ENCODE measurements around the gene GCN1. TPM values are rescaled to one million over a fixed set of nuclear protein-coding genes. Genes with fewer than 3 reads are reported as not detected.

The GCN1 gene
- total and polyA plus RNA-seq, 2 donors from 2014 or later, result 12.2 to 77.6 TPM

- FAIRE-seq, result no peak
- TF ChIP-seq, protein P1, sequence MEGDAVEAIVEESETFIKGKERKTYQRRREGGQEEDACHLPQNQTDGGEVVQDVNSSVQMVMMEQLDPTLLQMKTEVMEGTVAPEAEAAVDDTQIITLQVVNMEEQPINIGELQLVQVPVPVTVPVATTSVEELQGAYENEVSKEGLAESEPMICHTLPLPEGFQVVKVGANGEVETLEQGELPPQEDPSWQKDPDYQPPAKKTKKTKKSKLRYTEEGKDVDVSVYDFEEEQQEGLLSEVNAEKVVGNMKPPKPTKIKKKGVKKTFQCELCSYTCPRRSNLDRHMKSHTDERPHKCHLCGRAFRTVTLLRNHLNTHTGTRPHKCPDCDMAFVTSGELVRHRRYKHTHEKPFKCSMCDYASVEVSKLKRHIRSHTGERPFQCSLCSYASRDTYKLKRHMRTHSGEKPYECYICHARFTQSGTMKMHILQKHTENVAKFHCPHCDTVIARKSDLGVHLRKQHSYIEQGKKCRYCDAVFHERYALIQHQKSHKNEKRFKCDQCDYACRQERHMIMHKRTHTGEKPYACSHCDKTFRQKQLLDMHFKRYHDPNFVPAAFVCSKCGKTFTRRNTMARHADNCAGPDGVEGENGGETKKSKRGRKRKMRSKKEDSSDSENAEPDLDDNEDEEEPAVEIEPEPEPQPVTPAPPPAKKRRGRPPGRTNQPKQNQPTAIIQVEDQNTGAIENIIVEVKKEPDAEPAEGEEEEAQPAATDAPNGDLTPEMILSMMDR (IDR thresholded peaks at IDR 0.05; ENCODE audit: borderline replicate concordance, extremely low read depth, insufficient read depth), result no peak
- Histone ChIP-seq H3K27ac (ENCODE audit: low read depth in 2 of 2, low read length in 2 of 2) (no peak overlapping the region), H3K36me3 (ENCODE audit: control insufficient read depth in 2 of 3, insufficient read depth in 3 of 3, low read length in 3 of 3) (peaks cover 3 to 11% (median 4%) of the 10 kb centered on the region in 3 donors), H3K4me3 (ENCODE audit: low read length in 3 of 3) (no peak overlapping the region), H3K9ac (ENCODE audit: low read length in 3 of 3) (no peak overlapping the region), H3K27me3 (ENCODE audit: control insufficient read depth, insufficient read depth, low read length) (no peaks in the 10 kb centered on the region), H3K4me1 (ENCODE audit: control insufficient read depth in 2 of 3, insufficient read depth in 2 of 3, low read depth in 1 of 3, low read length in 3 of 3) (peaks cover 0 to 6% (median 4%) of the 10 kb centered on the region in 3 donors), H3K9me3 (ENCODE audit: control insufficient read depth in 2 of 3, insufficient read depth in 1 of 3, low read length in 3 of 3) (no peaks in the 10 kb centered on the region)
- intact Hi-C loops (cut with DNase I), result no loop called here
- DNase-seq, result no peak
These were observed 3.5 kb downstream of the GCN1 start for GRCh38 chr12:120190985-120191480.

DNA sequence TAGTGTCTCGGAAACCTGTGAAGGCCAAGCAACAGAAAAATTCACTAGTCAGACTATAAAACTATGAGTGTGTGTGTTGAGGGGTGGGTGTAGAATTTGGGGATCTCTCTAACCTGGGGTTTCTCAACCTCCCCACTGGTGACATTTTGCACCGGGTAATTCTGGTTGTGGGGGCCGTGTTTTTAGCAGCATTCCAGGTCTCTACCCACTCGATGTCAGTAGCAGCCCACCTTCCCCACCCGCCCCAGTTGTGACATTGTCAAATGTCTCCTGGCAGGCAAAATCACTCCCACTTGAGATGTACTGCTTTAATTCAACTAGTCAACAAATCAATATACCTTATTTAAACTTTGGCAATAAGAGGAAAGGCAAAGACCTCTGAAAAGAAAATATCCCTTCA, 4.1 kb downstream of the GCN1 start:
- Histone ChIP-seq H3K27me3 (ENCODE audit: control insufficient read depth, insufficient read depth, low read length) (no peaks in the 10 kb centered on the region), H3K9me3 (ENCODE audit: control insufficient read depth in 2 of 3, insufficient read depth in 1 of 3, low read length in 3 of 3) (no peaks in the 10 kb centered on the region), H3K4me1 (ENCODE audit: control insufficient read depth in 2 of 3, insufficient read depth in 2 of 3, low read depth in 1 of 3, low read length in 3 of 3) (peaks cover 0 to 6% (median 4%) of the 10 kb centered on the region in 3 donors), H3K9ac (ENCODE audit: low read length in 3 of 3) (no peak overlapping the region), H3K27ac (ENCODE audit: low read depth in 2 of 2, low read length in 2 of 2) (no peak overlapping the region), H3K4me3 (ENCODE audit: low read length in 3 of 3) (no peak overlapping the region), H3K36me3 (ENCODE audit: control insufficient read depth in 2 of 3, insufficient read depth in 3 of 3, low read length in 3 of 3) (peaks cover 4 to 15% (median 4%) of the 10 kb centered on the region in 3 donors)
- intact Hi-C loops (cut with DNase I), result no loop called here
- TF ChIP-seq, protein P1 (IDR thresholded peaks at IDR 0.05; ENCODE audit: borderline replicate concordance, extremely low read depth, insufficient read depth), result no peak
- FAIRE-seq (no peak), DNase-seq (no peak)

- Histone ChIP-seq H3K9ac (ENCODE audit: low read length in 3 of 3) (no peak overlapping the region), H3K27me3 (ENCODE audit: control insufficient read depth, insufficient read depth, low read length) (no peaks in the 10 kb centered on the region), H3K27ac (ENCODE audit: low read depth in 2 of 2, low read length in 2 of 2) (no peak overlapping the region), H3K4me3 (ENCODE audit: low read length in 3 of 3) (no peak overlapping the region), H3K9me3 (ENCODE audit: control insufficient read depth in 2 of 3, insufficient read depth in 1 of 3, low read length in 3 of 3) (no peaks in the 10 kb centered on the region), H3K36me3 (ENCODE audit: control insufficient read depth in 2 of 3, insufficient read depth in 3 of 3, low read length in 3 of 3) (peaks cover 13 to 40% (median 28%) of the 10 kb centered on the region in 3 donors), H3K4me1 (ENCODE audit: control insufficient read depth in 2 of 3, insufficient read depth in 2 of 3, low read depth in 1 of 3, low read length in 3 of 3) (peaks cover 0 to 2% (median 0%) of the 10 kb centered on the region in 3 donors)
- DNase-seq, result no peak
- no peak for FAIRE-seq
- TF ChIP-seq, protein P1 (IDR thresholded peaks at IDR 0.05; ENCODE audit: borderline replicate concordance, extremely low read depth, insufficient read depth), result no peak
- intact Hi-C loops (cut with DNase I), result no loop called here
These were observed 7.9 kb downstream of the GCN1 start for GRCh38 chr12:120186654-120187053.

GRCh38 chr12:120183211-120183631, 11.3 kb downstream of the GCN1 start:
- Histone ChIP-seq H3K4me1 (ENCODE audit: control insufficient read depth in 2 of 3, insufficient read depth in 2 of 3, low read depth in 1 of 3, low read length in 3 of 3) (peaks cover 0 to 2% (median 0%) of the 10 kb centered on the region in 3 donors), H3K27me3 (ENCODE audit: control insufficient read depth, insufficient read depth, low read length) (no peaks in the 10 kb centered on the region), H3K36me3 (ENCODE audit: control insufficient read depth in 2 of 3, insufficient read depth in 3 of 3, low read length in 3 of 3) (peaks cover 20 to 53% (median 36%) of the 10 kb centered on the region in 3 donors), H3K4me3 (ENCODE audit: low read length in 3 of 3) (no peak overlapping the region), H3K27ac (ENCODE audit: low read depth in 2 of 2, low read length in 2 of 2) (no peak overlapping the region), H3K9ac (ENCODE audit: low read length in 3 of 3) (no peak overlapping the region), H3K9me3 (ENCODE audit: control insufficient read depth in 2 of 3, insufficient read depth in 1 of 3, low read length in 3 of 3) (no peaks in the 10 kb centered on the region)
- intact Hi-C loops (cut with DNase I), result no loop called here
- DNase-seq (no peak), FAIRE-seq (no peak)
- TF ChIP-seq, protein P1 (IDR thresholded peaks at IDR 0.05; ENCODE audit: borderline replicate concordance, extremely low read depth, insufficient read depth), result no peak
